OCI-LY1 (cell line): ENCODE results near the gene GORASP1.

Experiments used
- EZH2 ChIP-seq: fragments of 200-600 bp; sonication (generic), shearing (Covaris generic); IDR thresholded peaks from 2 replicates; pipeline ENCODE4 v1.8.0; 2017; ENCODE audit warnings: borderline replicate concordance, mixed run types, mild to moderate bottlenecking, antibody characterized with exemption, low read length, moderate library complexity, mixed read lengths
- TF ChIP-seq, protein P1 (sequence below): fragments of 200-600 bp; sonication (generic), shearing (Covaris generic); IDR thresholded peaks from 2 replicates; pipeline ENCODE4 v1.5.1; 2017; ENCODE audit warnings: mild to moderate bottlenecking, antibody characterized with exemption, low read length, moderate library complexity, mixed read lengths

DNA sequence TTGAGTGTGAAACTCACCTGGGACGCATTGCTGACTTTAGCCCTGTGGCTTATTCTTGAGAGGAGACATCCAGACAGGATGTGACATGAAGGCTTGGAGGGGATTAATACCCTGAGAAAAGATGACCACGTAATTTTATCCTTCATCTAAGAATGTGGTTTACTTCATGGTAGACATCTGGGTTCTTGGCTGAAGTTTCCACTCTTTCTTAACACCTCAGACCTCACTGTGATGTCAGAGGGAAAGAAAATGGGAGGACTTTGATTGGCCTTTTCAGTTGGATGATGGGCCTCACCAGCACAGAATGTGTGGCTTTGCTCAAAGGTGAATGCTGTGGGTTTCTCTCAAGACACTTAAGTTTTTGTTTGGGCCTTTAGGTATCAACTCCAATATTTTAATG, 16.5 kb downstream of the GORASP1 start:
- TF ChIP-seq, protein P1, sequence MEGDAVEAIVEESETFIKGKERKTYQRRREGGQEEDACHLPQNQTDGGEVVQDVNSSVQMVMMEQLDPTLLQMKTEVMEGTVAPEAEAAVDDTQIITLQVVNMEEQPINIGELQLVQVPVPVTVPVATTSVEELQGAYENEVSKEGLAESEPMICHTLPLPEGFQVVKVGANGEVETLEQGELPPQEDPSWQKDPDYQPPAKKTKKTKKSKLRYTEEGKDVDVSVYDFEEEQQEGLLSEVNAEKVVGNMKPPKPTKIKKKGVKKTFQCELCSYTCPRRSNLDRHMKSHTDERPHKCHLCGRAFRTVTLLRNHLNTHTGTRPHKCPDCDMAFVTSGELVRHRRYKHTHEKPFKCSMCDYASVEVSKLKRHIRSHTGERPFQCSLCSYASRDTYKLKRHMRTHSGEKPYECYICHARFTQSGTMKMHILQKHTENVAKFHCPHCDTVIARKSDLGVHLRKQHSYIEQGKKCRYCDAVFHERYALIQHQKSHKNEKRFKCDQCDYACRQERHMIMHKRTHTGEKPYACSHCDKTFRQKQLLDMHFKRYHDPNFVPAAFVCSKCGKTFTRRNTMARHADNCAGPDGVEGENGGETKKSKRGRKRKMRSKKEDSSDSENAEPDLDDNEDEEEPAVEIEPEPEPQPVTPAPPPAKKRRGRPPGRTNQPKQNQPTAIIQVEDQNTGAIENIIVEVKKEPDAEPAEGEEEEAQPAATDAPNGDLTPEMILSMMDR = no peak
- TF ChIP-seq EZH2 = no peak
